DMS 273 (cell line): ENCODE data around the gene PRRG4.
"Not testable (repeated sequence)": the region's sequence is repeated elsewhere in the genome, so short reads cannot be mapped to it uniquely, and the experiment has no call there.

Experiments
- DNase-seq: peaks from one replicate; lab custom pipeline; 2025; ENCODE audit not compliant: unreplicated experiment; lab: John Stamatoyannopoulos, UW

Gene PRRG4

DNA sequence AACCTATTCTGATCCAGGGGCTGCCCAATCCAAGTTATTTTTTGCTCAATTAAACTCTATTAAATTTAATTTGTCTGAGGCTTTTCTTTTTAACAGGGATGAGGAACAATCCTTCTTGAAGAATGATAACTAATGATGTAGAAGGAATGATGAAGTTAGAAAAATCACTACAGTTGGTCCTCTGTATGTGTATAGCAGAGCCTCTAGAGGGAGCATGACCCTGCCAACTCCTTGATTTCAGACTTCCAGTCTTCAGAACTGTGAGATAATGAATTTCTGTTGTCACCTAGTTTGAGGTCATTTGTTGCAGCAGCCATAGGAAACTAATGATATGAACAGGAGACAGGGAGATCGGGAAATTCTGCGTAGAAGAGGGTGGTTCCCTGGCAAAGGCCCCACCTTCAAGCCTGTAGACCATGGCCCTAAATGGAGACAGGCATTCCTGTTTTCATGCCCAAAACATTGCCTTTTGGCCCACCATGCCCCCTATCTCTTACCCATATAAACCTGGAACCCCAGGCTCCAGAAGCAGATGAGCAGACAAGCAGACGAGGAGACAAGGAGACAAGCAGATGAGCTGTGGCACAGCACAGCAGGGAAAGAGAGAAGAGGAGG, 55.1 kb downstream of the PRRG4 start:
- peak; percentile 21 for DNase-seq

DNA sequence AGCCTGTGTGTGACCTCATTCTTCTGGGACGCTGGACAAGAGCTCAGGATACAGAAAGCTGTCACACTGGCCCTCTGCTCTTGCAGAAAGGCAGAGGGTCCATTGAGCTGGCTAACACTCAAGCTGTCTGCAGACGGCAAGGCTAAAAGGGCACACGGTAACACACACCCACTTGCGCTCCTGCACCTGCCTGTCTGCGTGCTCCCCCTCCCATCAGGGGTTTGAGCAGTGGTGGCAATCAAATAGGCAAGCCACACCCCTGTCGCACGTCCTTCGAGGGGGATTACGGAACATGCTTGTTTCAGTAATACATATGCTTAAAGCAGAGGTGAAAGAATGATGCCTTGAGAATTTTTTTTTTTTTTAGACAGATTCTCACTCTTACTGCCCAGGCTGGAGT, 55.8 kb downstream of the PRRG4 start:
- DNase-seq, result no peak

DNA sequence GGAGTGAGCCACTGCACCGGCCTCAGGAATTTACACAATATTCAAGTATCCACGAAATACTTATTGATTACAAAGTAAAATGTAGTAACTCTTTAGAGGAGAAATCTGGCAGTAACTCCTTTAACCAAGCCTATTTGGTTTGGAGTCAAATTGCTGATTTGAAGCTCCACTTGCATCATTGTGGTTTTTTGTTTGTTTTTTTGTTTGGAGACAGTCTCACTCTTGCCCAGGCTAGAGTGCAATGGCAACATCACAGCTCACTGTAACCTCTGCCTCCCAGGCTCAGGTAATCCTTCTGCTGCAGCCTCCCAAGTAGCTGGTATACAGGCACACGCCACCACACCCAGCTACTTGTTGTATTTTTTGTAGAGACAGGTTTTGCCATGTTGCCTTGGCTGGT, 56.5 kb downstream of the PRRG4 start:
- DNase-seq, result no peak

DNA sequence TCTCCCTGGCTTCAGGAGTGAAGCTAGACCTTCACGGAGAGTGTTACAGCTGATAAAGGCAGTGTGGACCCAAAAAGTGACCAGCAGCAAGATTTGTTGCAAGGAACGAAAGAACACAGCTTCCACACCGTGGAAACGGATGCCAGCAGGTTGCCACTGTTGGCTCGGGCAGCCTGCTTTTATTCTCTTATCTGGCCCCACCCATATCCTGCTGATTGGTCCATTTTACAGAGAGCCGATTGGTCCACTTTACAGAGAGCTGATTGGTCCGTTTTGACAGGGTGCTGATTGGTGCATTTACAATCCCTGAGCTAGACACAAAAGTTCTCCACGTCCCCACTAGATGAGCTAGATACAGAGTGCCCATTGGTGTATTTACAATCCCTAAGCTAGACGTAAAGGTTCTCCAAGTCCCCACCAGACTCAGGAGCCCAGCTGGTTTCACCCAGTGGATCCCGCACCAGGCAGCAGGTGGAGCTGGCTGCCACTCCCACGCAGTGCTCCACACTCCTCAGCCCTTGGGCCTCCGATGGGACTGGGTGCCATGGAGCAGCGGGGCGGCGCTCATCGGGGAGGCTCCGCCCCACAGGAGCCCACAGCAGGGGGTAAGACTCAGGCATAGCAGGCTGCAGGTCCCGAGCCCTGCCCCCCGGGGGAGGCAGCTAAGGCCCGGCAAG, 58.1 kb downstream of the PRRG4 start:
- not testable (repeated sequence) for DNase-seq

DNA sequence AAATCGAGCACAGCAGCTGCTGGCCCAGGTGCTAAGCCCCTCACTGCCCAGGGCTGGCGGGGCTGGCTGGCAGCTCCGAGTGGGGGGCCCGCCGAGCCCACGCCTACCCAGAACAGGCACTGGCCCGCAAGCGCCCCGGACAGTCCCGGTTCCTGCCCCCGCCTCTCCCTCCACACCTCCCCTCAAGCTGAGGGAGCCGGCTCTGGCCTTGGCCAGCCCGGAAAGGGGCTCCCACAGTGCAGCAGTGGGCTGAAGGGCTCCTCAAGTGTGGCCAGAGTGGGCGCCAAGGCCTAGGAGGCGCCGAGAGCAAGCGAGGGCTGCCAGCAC, 58.6 kb downstream of the PRRG4 start:
- DNase-seq, result not testable (repeated sequence)

DNA sequence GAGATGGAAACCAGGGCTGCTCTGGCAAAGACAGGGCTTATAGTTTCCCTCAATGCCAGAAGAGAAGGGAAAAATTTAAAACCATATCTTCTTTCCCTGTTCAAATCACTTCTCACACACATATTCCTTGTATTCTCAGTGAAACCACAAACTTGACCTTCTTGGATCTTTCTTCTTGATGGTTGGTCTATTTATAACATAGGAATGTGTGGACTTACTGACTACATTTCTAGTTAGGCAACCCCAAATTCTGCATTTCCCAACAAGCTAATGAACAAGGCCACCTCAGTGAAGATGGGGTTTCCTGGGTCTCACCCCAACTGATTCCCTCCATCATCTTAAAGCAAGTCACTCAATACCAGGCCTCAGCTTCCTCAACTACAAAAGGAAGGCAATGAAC, 59.1 kb downstream of the PRRG4 start:
- no peak for DNase-seq

DNA sequence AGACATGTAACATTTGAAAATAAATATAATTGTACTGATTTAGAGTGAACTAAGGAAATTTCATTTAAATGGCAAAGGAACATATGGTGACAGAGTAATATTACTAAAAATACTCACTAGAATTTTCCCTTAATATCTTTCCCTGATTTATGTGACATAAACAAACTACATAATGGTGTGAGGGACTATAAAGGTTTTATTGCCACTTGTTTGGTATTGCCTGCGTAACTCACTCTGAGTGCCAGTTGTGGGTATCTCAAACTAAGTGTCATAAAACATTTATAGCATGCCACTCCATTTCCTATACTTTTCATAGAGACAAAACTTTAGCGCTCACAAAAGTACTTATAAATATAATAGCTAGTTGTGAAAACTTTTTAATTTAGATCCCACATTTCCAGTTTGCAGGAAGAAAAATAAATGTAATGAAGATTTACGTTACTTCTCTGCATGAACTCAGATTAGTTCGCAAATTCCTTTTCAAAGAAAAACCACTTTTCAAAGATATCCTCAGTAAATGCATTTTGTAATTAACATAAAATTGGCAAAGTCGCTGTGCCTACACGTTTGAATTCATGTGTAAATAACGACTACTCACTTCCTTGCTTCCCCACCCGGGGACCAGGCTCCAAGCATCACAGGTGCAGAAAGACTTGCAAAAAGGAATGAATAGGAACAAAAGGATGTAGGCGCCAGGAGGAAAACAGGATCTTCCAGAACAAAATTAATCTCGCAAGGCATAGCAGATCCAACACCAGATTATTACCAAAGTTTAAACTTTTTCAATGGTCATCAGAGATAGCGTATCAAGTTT, 61.3 kb downstream of the PRRG4 start:
- DNase-seq, result no peak

DNA sequence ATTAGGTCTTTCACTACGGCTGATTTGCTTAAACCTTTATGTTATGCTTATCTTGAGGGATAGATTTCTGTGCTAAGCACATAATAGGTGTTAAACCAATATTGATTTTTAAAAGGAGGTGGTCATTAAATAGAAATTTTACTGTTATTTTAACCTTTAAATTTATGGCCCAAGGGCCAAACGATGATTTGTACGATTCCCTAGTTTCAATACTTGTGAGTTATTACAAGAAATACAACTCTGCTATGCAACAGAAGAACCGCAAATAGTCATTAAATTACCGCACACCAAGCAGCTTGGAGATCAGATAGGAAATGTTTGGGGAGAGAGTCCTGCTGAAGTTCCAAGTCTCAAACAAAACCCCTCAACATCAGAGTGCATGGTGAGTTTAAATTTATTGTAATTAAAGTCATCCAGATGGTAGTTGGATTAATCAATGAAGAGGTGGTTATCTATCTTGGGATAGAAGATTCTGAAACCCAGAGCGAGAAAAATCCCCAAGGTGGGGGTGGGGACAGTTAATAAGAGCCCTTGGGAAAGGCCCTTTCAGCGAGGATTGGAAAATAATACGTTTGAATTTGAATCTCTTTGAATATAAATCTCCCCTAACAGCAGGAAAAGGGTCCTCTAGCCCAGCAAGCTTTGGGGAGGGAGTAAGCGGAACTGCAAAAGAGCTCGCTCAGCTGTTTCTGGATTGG, 62.1 kb downstream of the PRRG4 start:
- peak; percentile 66 for DNase-seq

DNA sequence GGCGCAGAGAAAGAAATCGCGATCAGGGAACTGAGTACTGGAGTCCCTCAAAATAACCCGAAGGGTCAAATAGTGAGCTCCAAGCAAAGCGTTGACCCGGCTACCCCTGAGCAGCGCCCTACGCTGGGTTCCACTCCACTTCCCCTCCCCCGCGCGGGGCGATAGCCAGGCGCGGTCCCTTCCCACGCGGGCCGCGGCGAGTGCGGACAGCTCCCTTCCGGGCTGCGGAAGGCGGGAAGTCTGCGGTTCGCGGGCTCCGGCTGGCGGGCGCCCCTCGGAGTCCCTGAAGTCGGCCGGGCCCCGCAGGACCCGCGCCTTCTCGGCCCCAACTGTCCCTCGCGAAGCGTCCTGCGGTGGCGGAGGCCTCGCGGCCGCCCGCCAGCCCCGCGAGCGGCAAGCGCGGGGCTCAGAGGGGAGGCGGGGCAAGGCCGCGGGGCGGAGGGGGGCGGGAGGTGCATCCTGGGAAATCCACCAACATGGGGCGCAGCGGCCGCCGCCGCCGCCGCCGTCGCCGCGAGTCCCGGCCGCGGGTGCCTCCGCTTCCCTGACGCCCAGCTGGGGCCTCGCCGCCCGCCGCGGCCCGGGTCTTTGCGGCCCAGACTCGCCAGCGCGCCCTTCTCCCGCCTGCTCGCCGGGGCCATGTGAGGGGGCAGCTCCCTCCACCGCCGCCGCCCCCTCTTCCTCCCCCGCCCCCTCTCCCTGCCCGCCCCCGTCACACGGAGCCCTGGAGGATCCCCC, 62.8 kb downstream of the PRRG4 start, which contains the start of gene QSER1:
Gene QSER1 (plus strand): TSS at position 457 of the 738 bp plus-strand sequence. CDS start 315 bp downstream, outside the sequence.
- DNase-seq, result peak; percentile 88

DNA sequence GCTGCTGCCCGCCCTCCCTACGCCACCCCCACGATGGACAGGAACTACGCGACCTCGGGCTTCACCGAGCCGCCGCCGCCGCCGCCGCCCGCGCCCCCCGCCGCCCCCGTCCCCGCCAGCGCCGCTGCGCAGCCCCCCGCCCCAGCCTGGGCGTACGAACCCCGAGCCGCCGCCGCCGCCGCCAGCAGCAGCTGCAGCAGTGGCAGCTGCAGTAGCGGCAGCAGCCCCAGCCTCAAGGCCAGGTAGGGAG, 63.3 kb downstream of the PRRG4 start:
- DNase-seq, result no peak

DNA sequence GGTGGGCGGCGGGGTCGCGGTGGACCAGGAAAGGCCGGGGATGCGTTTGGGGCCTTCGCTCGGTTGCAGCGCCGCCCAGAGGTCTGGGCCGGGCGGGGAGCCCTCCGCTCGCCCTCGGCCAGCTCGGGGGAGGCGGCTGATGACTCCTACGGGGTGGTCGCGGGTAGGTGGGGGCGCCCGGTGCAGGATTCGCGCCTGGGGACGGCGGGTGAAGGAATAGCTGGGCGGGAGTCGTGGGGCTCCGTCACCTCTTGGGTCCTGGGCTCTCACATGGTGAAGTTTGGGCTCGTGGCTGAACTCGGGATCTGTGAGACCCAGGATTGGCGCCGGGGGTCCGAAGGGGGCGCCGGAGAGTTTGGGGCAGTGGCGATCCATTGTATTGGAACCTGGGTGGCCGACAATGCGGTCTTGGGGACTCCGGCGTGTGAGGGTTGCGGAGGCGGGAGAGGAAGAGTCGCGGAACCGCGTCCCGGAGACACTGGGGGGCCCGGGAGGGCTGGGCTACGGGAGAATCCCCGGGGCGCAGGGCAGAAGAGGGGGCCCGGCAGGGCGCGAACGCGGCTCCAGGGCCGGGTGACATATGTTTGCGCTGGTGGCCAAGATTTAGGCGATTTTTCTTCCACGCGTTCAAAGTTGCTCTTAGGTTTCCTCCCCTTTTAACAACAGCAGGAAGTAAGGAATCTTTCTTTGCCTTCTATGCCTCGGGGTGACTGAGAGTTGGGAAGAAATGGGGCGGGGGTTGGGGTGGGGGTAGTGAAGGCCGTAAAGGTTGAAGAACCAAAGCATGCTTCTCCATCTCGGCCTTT, 63.8 kb downstream of the PRRG4 start:
- DNase-seq, result peak; percentile 74

DNA sequence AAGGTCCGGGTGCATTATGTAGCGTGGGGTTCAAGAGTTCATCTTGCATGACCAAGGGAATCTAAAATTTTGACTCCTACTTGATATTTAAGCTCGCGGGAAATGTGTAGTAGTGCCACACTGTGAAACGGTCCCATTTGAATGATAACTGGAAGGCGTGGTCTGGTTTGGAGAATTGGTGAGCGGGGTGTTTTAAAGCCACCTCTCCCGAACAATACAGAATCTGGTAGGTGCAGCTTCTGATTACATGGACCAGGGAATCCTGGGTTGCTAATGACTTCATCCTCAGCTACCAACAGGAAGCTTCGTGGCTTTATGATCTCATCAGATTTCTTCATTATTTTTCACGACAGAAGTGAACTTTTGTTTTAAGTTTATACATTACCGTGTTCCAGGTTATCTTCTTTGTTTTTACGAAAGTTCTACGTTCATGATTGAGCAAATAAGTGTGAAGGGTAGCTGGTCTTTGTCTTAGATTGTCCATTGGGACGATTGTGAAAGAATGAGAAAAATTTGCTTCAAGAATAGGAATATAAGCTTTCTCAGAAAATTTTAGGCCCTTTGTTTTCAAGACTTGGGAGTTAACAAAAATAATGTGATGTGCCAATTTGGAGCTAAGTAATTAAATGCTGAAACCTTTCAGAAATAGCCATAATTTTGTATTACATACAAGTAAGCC, 64.6 kb downstream of the PRRG4 start:
- peak; percentile 85 for DNase-seq

DNA sequence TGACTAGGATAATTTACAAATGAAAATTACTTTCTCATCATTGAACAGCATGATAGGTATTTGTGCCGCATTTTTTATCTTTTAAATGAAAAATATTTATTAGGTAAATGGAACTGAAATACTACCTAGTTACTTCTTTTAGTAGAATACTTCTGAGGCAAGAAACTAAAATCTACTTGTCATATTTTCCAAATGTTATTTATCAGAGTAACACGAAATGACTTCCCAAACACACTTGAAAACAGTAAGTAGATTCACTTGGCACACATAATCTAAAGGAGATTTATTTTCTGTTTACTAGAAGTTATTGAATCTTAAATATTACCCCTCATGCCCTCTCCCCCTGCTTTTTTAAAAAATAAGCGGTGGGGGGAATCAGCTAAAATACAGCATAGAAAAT, 65.2 kb downstream of the PRRG4 start:
- no peak for DNase-seq

DNA sequence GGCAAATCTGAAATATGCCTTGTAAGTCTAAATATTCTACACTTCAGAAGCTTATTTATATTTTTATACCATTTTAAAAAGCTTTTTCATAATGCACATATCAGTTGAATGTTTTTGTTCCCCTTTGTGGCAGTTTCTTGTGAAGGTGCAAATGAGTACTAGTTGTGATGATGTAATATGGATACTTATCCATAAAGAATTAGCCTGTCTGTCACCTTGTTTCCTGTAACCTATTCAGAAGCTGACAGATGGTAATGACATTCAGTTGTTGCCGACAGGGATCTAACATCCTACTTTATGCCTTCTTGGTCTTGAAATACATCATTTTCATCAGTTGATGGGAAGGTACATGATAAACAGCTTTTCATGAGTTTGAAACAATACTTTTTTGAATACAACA, 65.7 kb downstream of the PRRG4 start:
- DNase-seq, result peak; percentile 35

DNA sequence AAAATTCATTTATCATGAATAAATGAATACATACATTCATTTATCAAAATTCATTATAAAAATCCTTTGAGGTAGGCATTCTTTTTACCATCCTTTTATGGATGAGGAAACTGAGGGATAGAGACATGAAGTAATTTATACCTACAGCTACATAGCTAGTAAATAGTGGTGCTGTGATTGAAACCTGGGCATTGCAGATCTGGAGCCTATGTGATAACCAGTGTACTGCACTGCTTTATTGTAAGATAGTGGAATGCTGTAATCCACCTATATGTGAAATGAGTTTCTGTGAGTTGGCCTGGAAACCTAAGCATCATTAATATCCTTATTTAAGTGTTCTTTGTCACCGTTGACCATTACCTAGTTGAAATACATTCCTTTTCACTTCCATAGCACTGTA, 67.4 kb downstream of the PRRG4 start:
- no peak for DNase-seq

DNA sequence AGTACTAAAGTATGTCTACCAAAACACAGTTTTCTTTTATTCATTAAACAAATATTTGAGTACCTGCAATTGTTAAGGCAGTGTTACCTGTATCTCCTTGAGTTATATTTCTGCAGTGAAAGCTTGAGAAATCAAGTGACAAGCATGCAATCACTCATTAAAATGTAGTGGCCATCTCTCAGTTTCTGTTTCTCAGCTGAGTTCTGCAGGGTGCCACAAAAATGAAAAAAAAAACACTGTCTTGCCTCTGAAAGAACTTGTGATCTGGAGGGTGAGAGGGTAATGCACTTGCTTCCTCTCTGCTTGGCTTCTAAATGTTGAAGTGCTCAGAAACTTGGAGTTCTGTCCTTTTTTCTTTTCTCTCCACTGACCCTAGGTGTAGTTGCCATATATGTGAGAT, 69.7 kb downstream of the PRRG4 start:
- DNase-seq, result no peak

DNA sequence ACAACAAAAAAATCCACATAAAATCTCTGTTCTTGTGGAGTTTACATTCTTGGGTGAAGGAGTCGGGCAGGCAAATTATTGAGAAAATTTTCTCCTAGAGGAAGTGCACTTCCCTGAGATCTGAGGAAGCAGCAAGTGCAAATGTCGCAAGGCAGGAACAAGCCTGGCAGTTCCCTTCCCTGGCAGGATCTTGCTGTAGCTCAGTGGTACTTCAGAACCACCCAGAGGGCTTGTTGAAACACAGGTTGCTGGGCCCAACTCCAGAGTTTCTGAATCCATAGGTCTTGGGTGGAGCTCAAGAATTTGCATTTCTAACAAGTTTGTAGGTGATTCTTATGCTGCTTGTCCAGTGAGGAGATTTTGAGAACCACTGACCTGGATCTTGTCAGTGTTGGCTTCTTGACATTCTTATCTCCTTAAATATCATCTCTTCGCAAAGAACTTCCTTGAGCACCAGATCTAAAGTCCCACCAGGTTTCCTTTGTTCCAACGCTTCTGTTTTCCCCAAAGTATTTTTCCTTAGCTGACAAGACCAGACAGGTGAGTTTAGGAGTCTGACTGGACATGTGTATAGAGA, 72.5 kb downstream of the PRRG4 start:
- no peak for DNase-seq

DNA sequence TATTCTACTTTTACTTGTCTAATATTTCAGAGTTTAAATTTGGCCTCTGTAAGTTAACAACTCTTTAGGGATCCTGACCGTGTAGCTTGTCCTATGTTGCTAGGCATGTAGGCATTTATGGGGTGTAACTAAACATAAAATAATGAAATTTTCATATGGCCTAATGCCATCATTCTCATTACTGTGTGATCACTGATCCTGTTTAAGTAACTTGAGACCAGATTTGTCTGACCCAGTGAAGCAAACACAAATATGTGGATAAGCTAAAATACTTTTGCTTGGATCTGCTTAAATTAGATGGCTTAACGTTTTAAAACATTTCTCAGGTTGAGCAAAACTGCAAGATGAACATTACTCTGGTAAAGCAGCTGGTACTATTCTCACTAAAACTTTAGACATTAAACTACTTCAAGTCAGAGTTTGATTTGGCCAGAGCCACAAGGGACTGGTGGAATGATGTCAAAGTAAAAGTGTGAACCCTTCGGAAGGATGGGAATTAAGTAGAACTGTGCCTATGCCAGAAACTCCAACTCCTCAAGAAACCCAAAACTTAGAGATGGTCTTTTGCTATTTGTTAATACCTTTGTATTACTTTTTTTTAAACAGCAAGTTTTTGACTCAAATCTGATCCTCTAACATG, 75.4 kb downstream of the PRRG4 start:
- DNase-seq, result no peak
